Stimulated activated CD8-positive, alpha-beta memory T cell treated with anti-CD3 and anti-CD28 coated beads, Interleukin-7, amount 100 ng/mL, for 4 hours (primary cell): ENCODE results near the gene COG3.
A peak's percentile ranks its signal among the peaks of the same experiment; 100 is the strongest.
"Not testable (repeated sequence)": the region's sequence is repeated elsewhere in the genome, so short reads cannot be mapped to it uniquely, and the experiment has no call there.

Experiments
- DNase-seq, 2 donors: peaks; one replicate each; pipeline ENCODE4 v3.0.0-alpha.2; 2020; ENCODE audit warnings: low read depth in 2 of 2

COG3 gene

GRCh38 chr13:45464687-45465453, at the start of gene COG3:
COG3 (plus strand) TSS chr13:45464939; CDS start chr13:45465037, 98 bp downstream.
- DNase-seq = peak; percentile 91 to 93

GRCh38 chr13:45415112-45415511, 49.6 kb upstream of the COG3 start:
- no peak for DNase-seq

- no peak for DNase-seq
These were observed 48.1 kb upstream of the COG3 start for GRCh38 chr13:45416516-45417128.

- DNase-seq = peak; percentile 85 to 92
These were observed 46.8 kb upstream of the COG3 start, which contains the start of gene SLC25A30 for GRCh38 chr13:45417790-45418534. SLC25A30 (minus strand) TSS chr13:45418373; CDS start chr13:45411425, 6,948 bp downstream.

GRCh38 chr13:45419389-45419788, 45.4 kb upstream of the COG3 start:
- DNase-seq = not testable (repeated sequence)

- DNase-seq = no peak
These were observed 44.8 kb upstream of the COG3 start for GRCh38 chr13:45419945-45420344.

- no peak for DNase-seq
These were observed 41.9 kb upstream of the COG3 start for GRCh38 chr13:45422731-45423292.

GRCh38 chr13:45426056-45426841, 38.5 kb upstream of the COG3 start:
- not testable (repeated sequence) for DNase-seq

GRCh38 chr13:45432737-45433380, 31.9 kb upstream of the COG3 start:
- no peak for DNase-seq

- DNase-seq = no peak
These were observed 31.4 kb upstream of the COG3 start for GRCh38 chr13:45433381-45433790.

- no peak for DNase-seq
These were observed 30.0 kb upstream of the COG3 start for GRCh38 chr13:45434556-45435371.

GRCh38 chr13:45436332-45436731, 28.4 kb upstream of the COG3 start:
- DNase-seq = no peak

GRCh38 chr13:45436953-45437352, 27.8 kb upstream of the COG3 start:
- no peak for DNase-seq

GRCh38 chr13:45437947-45438346, 26.8 kb upstream of the COG3 start:
- no peak for DNase-seq

GRCh38 chr13:45439008-45439407, 25.7 kb upstream of the COG3 start:
- no peak for DNase-seq

GRCh38 chr13:45439781-45440462, 24.8 kb upstream of the COG3 start:
- DNase-seq = no peak

- no peak for DNase-seq
These were observed 23.1 kb upstream of the COG3 start for GRCh38 chr13:45441633-45442032.

GRCh38 chr13:45445053-45445452, 19.7 kb upstream of the COG3 start:
- DNase-seq = no peak

- no peak for DNase-seq
These were observed 18.6 kb upstream of the COG3 start for GRCh38 chr13:45446181-45446580.
